ENCODE measurements around the gene TMEM62. TPM values are rescaled to one million over a fixed set of nuclear protein-coding genes. Genes with fewer than 3 reads are reported as not detected.
"Not testable (repeated sequence)": the region's sequence is repeated elsewhere in the genome, so short reads cannot be mapped to it uniquely, and the experiment has no call there.

The TMEM62 gene
- total RNA-seq, 1 donor from 2014 or later, result 11.0 TPM

DNA sequence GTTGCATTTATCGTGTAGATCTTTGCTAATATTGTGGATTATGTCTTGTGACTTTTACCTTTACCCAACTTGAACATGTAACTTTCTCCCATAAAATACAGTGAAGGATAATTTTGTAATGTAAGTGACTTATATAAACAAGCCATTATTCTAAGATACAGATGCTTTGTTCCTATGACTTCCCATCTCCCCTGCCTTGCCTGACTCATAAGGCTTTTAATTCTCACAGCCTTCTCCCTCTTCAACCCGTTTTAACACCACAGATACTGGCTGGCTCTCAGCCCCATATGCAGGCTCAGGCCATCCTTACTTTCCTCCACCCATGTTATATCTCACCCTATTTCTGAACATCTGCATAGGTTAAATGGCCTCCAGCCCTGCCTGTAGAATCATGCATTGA lies 55.9 kb downstream of the TMEM62 start:
- TF ChIP-seq, protein P1, sequence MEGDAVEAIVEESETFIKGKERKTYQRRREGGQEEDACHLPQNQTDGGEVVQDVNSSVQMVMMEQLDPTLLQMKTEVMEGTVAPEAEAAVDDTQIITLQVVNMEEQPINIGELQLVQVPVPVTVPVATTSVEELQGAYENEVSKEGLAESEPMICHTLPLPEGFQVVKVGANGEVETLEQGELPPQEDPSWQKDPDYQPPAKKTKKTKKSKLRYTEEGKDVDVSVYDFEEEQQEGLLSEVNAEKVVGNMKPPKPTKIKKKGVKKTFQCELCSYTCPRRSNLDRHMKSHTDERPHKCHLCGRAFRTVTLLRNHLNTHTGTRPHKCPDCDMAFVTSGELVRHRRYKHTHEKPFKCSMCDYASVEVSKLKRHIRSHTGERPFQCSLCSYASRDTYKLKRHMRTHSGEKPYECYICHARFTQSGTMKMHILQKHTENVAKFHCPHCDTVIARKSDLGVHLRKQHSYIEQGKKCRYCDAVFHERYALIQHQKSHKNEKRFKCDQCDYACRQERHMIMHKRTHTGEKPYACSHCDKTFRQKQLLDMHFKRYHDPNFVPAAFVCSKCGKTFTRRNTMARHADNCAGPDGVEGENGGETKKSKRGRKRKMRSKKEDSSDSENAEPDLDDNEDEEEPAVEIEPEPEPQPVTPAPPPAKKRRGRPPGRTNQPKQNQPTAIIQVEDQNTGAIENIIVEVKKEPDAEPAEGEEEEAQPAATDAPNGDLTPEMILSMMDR (IDR thresholded peaks at IDR 0.05), result no peak
- Mint-ChIP-seq H3K4me1 (ENCODE audit: low read depth) (peaks cover 25% of the 10 kb centered on the region), H3K4me3 (ENCODE audit: unreplicated experiment) (no peak overlapping the region), H3K27me3 (ENCODE audit: low read depth) (no peaks in the 10 kb centered on the region), H3K27ac (ENCODE audit: unreplicated experiment) (no peak overlapping the region), H3K9me3 (ENCODE audit: low read depth) (no peaks in the 10 kb centered on the region), H3K36me3 (ENCODE audit: low read depth) (peaks cover 20% of the 10 kb centered on the region)
- DNase-seq (ENCODE audit: low spot score), result no peak

DNA sequence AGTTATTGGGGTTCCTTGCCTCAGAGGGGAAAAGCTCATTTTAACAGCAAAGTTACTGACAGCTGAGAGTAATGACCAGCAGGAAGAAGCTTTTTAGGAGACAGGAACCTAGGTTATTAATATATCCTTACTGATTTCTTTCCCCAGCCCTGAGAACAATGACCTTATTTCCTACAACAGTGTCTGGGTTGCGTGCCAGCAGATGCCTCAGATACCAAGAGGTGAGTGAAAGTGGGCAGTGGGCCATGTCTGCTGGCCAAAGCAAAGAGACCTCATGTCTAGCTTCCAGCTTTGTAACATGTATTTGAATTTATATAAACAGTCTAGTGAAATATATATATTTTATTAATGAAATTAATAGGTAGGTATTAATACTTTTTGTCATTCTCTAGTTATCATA lies 56.8 kb downstream of the TMEM62 start:
- TF ChIP-seq, protein P1 (IDR thresholded peaks at IDR 0.05), result no peak
- DNase-seq (ENCODE audit: low spot score), result no peak
- H3K9me3 Mint-ChIP-seq (ENCODE audit: low read depth), result no peaks in the 10 kb centered on the region

DNA sequence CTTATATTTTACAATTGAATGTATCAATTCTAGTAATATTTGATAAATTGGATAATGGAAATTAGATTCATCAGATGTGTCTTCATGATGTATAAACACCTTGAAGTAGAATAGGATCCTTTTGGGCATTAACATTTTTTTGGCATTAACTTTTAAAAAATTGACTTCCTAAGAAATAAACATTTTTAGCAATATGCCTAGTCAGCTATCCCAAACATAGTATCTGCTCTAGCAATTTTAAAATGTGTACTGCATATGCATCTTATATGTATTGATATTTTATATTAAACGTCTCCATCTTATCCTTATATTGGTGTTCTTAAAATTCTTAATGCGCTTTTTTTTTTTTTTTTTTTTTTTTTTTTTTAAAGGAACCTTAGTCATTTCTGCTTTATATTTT lies 60.3 kb downstream of the TMEM62 start:
- peaks cover 21% of the 10 kb centered on the region for H3K4me1 Mint-ChIP-seq (ENCODE audit: low read depth)
- TF ChIP-seq, protein P1 (IDR thresholded peaks at IDR 0.05), result no peak
- DNase-seq (ENCODE audit: low spot score), result no peak
- H3K27me3 Mint-ChIP-seq (ENCODE audit: low read depth), result no peaks in the 10 kb centered on the region
- H3K4me3 Mint-ChIP-seq (ENCODE audit: unreplicated experiment), result no peak overlapping the region
- H3K27ac Mint-ChIP-seq (ENCODE audit: unreplicated experiment), result no peak overlapping the region
- peaks cover 7% of the 10 kb centered on the region for H3K9me3 Mint-ChIP-seq (ENCODE audit: low read depth)
- peaks cover 33% of the 10 kb centered on the region for H3K36me3 Mint-ChIP-seq (ENCODE audit: low read depth)

More for the DNA sequence above, 56.8 kb downstream of the TMEM62 start:
- Mint-ChIP-seq H3K4me1 (ENCODE audit: low read depth) (peaks cover 33% of the 10 kb centered on the region), H3K4me3 (ENCODE audit: unreplicated experiment) (no peak overlapping the region), H3K27me3 (ENCODE audit: low read depth) (no peaks in the 10 kb centered on the region), H3K36me3 (ENCODE audit: low read depth) (peaks cover 23% of the 10 kb centered on the region), H3K27ac (ENCODE audit: unreplicated experiment) (no peak overlapping the region)

DNA sequence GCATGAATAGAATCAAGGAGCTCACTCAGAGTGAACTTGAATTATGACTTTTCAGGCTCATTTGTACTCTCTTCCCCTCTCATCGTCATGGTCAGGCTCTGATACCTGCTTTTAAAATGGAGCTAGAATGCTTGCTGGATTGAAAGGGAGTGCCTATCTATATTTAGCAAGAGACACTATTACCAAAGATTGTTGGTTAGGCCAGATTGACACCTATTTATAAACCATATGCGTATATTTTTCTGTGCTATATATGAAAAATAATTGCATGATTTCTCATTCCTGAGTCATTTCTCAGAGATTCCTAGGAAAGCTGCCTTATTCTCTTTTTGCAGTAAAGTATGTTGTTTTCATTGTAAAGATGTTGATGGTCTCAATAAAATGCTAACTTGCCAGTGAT lies 61.4 kb downstream of the TMEM62 start:
- peaks cover 14% of the 10 kb centered on the region for H3K4me1 Mint-ChIP-seq (ENCODE audit: low read depth)
- H3K4me3 Mint-ChIP-seq (ENCODE audit: unreplicated experiment), result no peak overlapping the region
- DNase-seq (ENCODE audit: low spot score), result no peak
- peaks cover 7% of the 10 kb centered on the region for H3K9me3 Mint-ChIP-seq (ENCODE audit: low read depth)
- TF ChIP-seq, protein P1 (IDR thresholded peaks at IDR 0.05), result no peak
- peaks cover 29% of the 10 kb centered on the region for H3K36me3 Mint-ChIP-seq (ENCODE audit: low read depth)
- no peaks in the 10 kb centered on the region for H3K27me3 Mint-ChIP-seq (ENCODE audit: low read depth)
- peak overlapping the region; percentile 14 for H3K27ac Mint-ChIP-seq (ENCODE audit: unreplicated experiment)

DNA sequence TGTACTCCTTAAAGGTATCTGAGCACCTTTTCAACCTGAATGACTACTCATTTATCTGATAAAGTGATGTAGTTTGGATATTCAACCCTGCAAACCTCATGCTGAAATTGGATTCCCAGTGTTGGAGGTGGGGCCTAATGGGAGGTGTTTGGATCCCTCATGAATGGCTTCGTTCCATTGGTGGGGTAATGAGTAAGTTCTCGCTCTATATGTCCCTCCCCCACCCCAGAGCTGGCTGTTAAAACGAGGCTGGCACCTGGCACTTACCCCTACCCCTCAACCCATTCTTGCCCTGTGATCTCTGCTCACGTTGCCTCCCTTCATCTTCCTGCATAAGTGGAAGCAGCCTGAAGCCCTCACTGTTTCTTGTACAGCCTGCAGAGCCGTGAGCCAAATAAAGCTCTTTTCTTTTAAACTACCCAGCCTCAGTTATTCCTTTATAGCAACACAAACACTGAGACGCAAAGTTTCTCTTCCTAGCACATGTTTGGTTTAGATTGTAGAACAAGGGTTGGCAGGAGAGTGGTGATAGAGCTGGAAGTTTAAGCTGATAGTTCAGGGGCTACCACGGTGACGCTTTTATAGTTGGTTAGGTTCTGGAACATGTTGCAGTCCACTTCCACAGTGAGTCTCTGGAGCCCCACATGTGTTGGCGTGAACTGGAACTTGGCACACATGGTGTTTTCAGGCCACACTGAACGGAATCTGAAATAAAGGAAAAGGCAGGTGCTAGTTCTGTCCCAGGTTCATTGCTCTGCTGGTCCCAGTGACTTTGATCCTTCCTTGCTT lies 63.6 kb downstream of the TMEM62 start:
- Mint-ChIP-seq H3K27ac (ENCODE audit: unreplicated experiment) (no peak overlapping the region), H3K9me3 (ENCODE audit: low read depth) (peaks cover 7% of the 10 kb centered on the region), H3K4me3 (ENCODE audit: unreplicated experiment) (no peak overlapping the region), H3K36me3 (ENCODE audit: low read depth) (peaks cover 19% of the 10 kb centered on the region), H3K27me3 (ENCODE audit: low read depth) (peaks cover under 1% of the 10 kb centered on the region), H3K4me1 (ENCODE audit: low read depth) (peaks cover 9% of the 10 kb centered on the region)
- DNase-seq (ENCODE audit: low spot score), result no peak
- TF ChIP-seq, protein P1 (IDR thresholded peaks at IDR 0.05), result no peak

DNA sequence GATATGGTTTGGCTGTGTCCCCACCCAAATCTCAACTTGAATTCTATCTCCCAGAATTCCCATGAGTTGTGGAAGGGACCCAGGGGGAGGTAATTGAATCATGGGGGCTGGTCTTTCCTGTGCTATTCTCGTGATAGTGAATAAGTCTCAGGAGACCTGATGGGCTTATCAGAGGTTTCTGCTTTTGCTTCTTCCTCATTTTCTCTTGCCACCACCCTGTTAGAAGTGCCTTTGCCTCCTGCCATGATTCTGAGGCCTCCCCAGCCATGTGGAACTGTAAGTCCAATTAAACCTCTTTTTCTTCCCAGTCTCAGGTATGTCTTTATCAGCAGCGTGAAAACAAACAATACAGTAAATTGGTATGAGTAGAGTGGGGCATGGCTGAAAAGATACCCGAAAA lies 64.4 kb downstream of the TMEM62 start:
- not testable (repeated sequence) for H3K9me3 Mint-ChIP-seq (ENCODE audit: low read depth); DNase-seq (ENCODE audit: low spot score); H3K27ac Mint-ChIP-seq (ENCODE audit: unreplicated experiment); H3K27me3 Mint-ChIP-seq (ENCODE audit: low read depth); H3K4me3 Mint-ChIP-seq (ENCODE audit: unreplicated experiment); H3K4me1 Mint-ChIP-seq (ENCODE audit: low read depth)
- peaks cover 16% of the 10 kb centered on the region for H3K36me3 Mint-ChIP-seq (ENCODE audit: low read depth)

DNA sequence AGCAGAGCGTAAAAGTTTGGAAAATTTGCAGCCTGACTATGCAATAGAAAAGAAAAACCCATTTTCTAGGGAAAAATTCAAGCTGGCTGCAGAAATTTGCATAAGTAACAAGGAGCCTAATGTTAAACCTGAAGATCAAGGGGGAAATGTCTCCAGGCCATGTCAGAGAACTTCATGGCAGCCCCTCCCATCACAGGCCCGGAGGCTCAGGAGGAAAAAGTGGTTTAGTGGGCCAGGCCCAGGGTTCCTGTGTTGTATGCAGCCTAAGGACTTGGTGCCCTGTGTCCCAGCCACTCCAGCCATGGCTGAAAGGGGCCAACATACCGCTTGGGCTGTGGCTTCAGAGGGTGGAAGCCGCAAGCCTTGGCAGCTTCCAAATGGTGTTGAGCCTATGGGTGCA lies 65.2 kb downstream of the TMEM62 start:
- not testable (repeated sequence) for H3K4me1 Mint-ChIP-seq (ENCODE audit: low read depth); H3K27ac Mint-ChIP-seq (ENCODE audit: unreplicated experiment); H3K27me3 Mint-ChIP-seq (ENCODE audit: low read depth); H3K4me3 Mint-ChIP-seq (ENCODE audit: unreplicated experiment); H3K9me3 Mint-ChIP-seq (ENCODE audit: low read depth); DNase-seq (ENCODE audit: low spot score)
- peaks cover 13% of the 10 kb centered on the region for H3K36me3 Mint-ChIP-seq (ENCODE audit: low read depth)
